ENCODE results near the gene ELK1. TPM values are rescaled to one million over a fixed set of nuclear protein-coding genes. Genes with fewer than 3 reads are reported as not detected.
"Not testable (repeated sequence)": the region's sequence is repeated elsewhere in the genome, so short reads cannot be mapped to it uniquely, and the experiment has no call there.

The ELK1 gene
- total RNA-seq, 2 experiments from 2014 or later = 53.5 to 54.5 TPM

DNA sequence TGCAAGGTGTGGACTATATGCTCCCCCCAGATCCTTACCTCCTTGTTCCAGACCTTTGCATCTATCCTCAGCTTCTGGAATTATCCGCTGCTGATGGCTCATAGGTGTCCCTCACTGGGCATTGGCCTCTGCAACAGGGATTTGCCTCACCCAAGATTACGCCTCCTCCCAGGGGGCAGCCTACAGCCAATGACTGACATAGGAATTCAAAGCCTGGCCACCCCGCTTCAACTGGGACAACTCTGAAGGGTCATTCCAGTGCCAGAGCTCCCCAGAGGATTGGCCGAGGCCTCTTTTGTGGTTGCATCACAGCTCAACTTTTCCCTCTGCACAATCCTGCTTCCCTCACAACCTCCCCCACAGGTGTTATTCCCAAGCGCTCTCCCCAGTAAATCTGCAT, 35.7 kb downstream of the ELK1 start:
- ATAC-seq (ENCODE audit: low read depth) (no peak), DNase-seq (no peak)
- H3K27me3 Mint-ChIP-seq = peaks cover 16% of the 10 kb centered on the region
- H3K4me1 Mint-ChIP-seq = no peaks in the 10 kb centered on the region
- POLR2A ChIA-PET = no interaction called here
- H3K36me3 Mint-ChIP-seq = no peaks in the 10 kb centered on the region
- H3K27ac Mint-ChIP-seq = no peak overlapping the region
- no peak overlapping the region for H3K4me3 Mint-ChIP-seq
- no peaks in the 10 kb centered on the region for H3K9me3 Mint-ChIP-seq

DNA sequence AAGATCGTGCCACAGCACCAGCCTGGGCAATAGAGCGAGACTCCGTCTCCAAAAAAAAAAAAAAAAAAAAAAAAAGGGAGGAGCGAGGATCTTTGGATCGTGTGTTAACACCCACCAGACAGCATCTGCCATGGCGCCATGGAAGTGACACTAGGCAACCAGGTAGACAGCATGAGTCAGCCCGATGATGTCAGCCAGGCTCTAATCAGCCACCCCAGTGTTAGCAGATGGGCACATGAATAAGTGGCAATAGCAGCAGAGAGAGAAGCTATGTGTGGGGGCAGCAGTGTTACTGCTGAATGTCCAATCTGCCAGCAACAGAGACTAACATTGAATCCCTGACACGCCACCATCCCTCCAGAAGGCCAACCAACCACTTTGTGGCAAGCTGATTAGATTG, 37.3 kb downstream of the ELK1 start:
- H3K36me3 Mint-ChIP-seq = no peaks in the 10 kb centered on the region
- POLR2A ChIA-PET = interaction anchor here (0.7 kb wide), 1 partner anchor 241 kb away, joined by 5 read pairs; no protein-coding TSS in a partner anchor
- no peaks in the 10 kb centered on the region for H3K9me3 Mint-ChIP-seq

DNA sequence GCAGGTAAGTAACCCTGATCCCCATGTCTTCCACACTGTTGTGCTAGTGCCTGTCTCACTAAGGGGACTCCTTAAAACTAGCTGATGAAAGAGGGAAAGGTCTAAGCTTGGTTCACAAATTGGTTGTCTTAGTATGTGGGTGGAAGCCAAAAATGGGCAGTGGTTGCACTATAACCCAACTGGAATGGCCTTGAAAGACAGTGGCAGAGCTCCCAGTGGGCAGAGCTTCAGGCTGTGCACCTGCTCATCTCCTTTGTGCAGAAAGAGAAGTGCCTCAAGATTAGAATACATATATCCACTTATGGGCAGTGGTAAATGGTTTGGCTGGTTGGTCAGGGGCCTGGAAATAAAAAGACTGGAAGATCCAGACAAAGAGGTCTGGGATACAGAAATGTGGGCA, 37.9 kb downstream of the ELK1 start:
- Mint-ChIP-seq H3K27ac (no peak overlapping the region), H3K9me3 (no peaks in the 10 kb centered on the region), H3K4me1 (peaks cover 4% of the 10 kb centered on the region), H3K36me3 (no peaks in the 10 kb centered on the region), H3K4me3 (no peak overlapping the region), H3K27me3 (peaks cover 3% of the 10 kb centered on the region)
- POLR2A ChIA-PET = no interaction called here
- no peak for ATAC-seq (ENCODE audit: low read depth)
- no peak for DNase-seq

More for the DNA sequence above, 37.3 kb downstream of the ELK1 start:
- Mint-ChIP-seq H3K27ac (no peak overlapping the region), H3K4me1 (peaks cover 3% of the 10 kb centered on the region), H3K27me3 (peaks cover 7% of the 10 kb centered on the region), H3K4me3 (no peak overlapping the region)
- no peak for ATAC-seq (ENCODE audit: low read depth)
- no peak for DNase-seq

DNA sequence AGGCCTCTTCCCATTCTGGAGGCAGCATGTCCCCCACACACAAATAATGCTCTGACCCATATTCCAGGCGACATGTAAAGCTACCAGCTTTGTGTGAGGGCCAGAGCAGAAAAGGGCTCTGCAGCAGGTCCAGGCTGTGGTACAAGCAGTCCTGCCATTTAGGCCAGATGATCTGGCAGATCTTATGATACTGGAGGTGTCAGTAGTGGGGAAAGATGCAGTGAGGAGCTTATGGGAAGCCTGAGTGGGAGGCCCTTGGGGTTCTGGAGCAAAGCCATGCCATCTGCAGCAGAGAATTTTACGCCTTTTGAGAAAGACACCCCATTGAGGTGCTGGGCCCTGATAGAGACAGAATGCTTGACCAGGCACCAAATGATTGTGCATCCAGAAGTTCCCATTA, 38.4 kb downstream of the ELK1 start:
- no peaks in the 10 kb centered on the region for H3K9me3 Mint-ChIP-seq
- DNase-seq = no peak
- ATAC-seq (ENCODE audit: low read depth) = no peak
- H3K27ac Mint-ChIP-seq = no peak overlapping the region
- no peak overlapping the region for H3K4me3 Mint-ChIP-seq
- peaks cover 3% of the 10 kb centered on the region for H3K27me3 Mint-ChIP-seq
- POLR2A ChIA-PET = no interaction called here
- no peaks in the 10 kb centered on the region for H3K36me3 Mint-ChIP-seq
- H3K4me1 Mint-ChIP-seq = peaks cover 4% of the 10 kb centered on the region

DNA sequence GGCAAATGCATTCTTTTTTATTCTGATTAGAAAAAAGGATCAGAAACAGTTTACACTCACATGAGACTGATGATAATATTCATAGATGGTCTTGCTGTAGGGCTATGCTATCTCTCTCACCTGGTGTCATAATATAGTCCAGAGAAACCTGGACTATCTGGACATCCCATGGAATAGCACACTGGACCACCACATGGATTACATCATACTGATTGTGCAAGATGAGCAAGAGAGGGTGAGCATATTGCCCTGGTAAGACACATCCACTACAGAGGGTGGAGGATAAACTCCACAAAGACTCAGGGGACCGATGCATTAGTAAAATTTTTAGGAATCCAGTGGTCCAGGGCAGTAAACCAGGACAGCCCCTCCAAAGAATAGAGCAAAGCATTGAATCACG, 38.9 kb downstream of the ELK1 start:
- Mint-ChIP-seq H3K36me3 (no peaks in the 10 kb centered on the region), H3K9me3 (no peaks in the 10 kb centered on the region), H3K4me1 (peaks cover 4% of the 10 kb centered on the region), H3K4me3 (no peak overlapping the region), H3K27ac (no peak overlapping the region), H3K27me3 (peaks cover 2% of the 10 kb centered on the region)
- ATAC-seq (ENCODE audit: low read depth) = no peak
- POLR2A ChIA-PET = no interaction called here
- no peak for DNase-seq

DNA sequence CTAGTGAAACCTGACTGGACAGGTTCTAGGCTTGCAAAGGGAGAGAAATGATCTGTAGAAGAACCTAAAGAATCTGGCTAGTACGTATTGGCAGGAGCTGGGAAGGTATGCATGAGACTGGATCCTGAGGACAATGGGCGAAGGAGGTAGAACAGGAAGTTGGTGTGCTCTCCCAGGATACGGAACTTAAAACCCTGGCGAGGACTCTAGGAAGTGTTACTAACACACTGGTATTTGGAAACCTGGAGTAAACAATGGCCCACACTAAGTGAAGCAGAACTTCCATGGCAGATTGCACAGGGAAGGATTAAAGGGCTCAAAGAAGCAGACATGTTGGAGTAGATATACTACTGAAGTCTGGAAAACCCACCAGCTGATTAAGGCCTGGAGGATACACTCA, 39.9 kb downstream of the ELK1 start:
- Mint-ChIP-seq H3K36me3 (no peaks in the 10 kb centered on the region), H3K9me3 (no peaks in the 10 kb centered on the region), H3K27ac (no peak overlapping the region), H3K4me1 (peaks cover 4% of the 10 kb centered on the region), H3K4me3 (no peak overlapping the region), H3K27me3 (peaks cover 2% of the 10 kb centered on the region)
- DNase-seq (no peak), ATAC-seq (ENCODE audit: low read depth) (no peak)
- POLR2A ChIA-PET = no interaction called here

DNA sequence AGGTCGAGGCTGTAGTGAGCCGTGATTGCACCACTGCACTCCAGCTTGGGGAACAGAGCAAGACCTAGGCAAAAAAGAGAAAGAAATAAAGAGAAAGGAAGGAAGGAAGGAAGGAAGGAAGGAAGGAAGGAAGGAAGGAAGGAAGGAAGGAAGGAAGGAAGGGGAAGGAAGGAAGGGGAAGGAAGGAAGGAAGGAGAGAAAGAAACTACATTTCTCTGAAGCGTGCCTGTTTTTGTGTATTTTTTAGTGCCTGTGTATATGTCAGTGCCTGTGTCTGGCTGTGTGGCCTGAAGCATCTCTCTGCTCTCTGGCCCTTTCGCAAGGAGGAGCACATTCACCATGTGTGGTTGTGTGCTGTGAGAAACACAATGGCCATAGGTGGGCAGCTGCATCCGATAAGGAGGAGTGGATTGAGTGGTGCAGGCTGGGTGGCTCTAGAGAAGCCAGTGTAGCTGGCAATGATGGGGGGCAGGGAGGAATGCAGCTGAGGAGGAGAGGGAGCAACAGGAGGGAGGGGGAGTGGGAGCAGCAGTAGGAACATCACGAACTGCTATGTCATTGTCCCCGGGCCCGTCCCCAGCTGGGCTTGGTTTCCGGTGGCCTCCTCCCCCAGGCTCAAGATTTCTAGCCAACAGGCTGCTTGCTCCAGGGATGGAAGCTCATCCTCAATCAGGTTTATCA, 42.1 kb downstream of the ELK1 start:
- POLR2A ChIA-PET = interaction anchor here (0.6 kb wide), 1 partner anchor 46 kb away, joined by 3 read pairs; no protein-coding TSS in a partner anchor
- Mint-ChIP-seq H3K9me3 (no peaks in the 10 kb centered on the region), H3K4me1 (peaks cover 4% of the 10 kb centered on the region), H3K36me3 (no peaks in the 10 kb centered on the region), H3K27ac (no peak overlapping the region), H3K27me3 (no peaks in the 10 kb centered on the region), H3K4me3 (no peak overlapping the region)
- no peak for DNase-seq
- no peak for ATAC-seq (ENCODE audit: low read depth)

DNA sequence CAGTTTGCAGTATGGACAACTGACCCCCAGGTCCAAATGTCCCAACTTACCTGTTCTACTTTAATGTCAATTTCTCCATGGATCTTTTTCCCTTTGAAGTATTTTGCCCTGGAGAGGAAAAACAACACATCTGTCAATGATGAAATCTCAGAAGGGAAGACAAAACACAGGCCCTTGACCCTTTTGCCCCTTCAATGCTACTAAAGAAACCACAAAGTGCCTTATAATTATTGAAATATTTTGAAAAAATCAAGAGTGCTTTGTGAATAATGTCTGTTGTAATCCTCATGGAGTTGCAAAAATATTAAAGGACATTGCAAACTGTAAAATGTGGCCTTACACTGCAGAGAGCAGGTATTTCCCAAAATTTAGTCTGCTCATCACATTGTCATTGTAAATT, 43.3 kb downstream of the ELK1 start:
- POLR2A ChIA-PET = no interaction called here
- Mint-ChIP-seq H3K27me3 (no peaks in the 10 kb centered on the region), H3K4me3 (no peak overlapping the region), H3K36me3 (no peaks in the 10 kb centered on the region), H3K9me3 (no peaks in the 10 kb centered on the region), H3K27ac (no peak overlapping the region), H3K4me1 (peaks cover 4% of the 10 kb centered on the region)
- DNase-seq (no peak), ATAC-seq (ENCODE audit: low read depth) (no peak)

DNA sequence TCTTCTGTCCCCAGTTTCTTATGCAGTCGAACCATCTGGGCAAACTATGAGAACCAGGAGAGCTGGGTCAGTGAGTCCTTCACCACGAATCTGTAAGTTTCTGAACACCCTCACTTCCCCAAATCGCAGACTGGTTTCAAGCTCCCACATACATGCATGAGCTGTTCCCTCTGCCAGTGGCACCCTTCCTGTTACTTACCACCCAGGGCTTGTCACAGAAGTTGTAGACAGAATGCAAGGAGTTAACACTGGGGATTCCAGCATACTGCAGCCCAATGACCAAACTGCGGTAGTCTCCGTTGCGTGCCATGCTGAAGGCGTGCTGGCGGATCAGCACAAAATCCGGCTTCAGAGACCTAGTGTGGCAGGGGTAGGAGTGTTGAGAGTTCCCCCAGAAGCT, 45.3 kb downstream of the ELK1 start:
- DNase-seq (no peak), ATAC-seq (ENCODE audit: low read depth) (no peak)
- Mint-ChIP-seq H3K36me3 (no peaks in the 10 kb centered on the region), H3K27ac (no peak overlapping the region), H3K9me3 (no peaks in the 10 kb centered on the region), H3K4me3 (no peak overlapping the region), H3K27me3 (no peaks in the 10 kb centered on the region), H3K4me1 (peaks cover 4% of the 10 kb centered on the region)
- POLR2A ChIA-PET = no interaction called here

DNA sequence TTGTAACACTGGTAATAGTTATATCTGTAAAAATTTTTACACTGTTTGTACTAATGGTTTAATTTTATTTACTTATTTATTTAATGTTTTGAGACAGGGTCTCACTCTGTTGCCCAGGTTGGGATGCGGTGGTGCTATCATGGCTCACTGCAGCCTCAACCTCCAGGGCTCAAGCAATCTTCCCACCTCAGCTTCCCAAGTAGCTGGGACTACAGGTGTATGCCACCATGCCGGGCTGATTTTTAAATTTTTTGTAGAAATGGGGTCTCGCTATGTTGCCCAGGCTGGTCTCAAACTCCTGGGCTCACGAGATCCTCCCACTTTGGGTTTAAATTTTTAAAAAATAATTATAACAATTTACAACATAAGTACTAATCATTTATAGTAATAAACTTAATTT, 47.2 kb downstream of the ELK1 start:
- H3K9me3 Mint-ChIP-seq; H3K36me3 Mint-ChIP-seq; H3K4me1 Mint-ChIP-seq; ATAC-seq (ENCODE audit: low read depth); H3K27me3 Mint-ChIP-seq; DNase-seq; POLR2A ChIA-PET; H3K27ac Mint-ChIP-seq; H3K4me3 Mint-ChIP-seq: not testable (repeated sequence)

DNA sequence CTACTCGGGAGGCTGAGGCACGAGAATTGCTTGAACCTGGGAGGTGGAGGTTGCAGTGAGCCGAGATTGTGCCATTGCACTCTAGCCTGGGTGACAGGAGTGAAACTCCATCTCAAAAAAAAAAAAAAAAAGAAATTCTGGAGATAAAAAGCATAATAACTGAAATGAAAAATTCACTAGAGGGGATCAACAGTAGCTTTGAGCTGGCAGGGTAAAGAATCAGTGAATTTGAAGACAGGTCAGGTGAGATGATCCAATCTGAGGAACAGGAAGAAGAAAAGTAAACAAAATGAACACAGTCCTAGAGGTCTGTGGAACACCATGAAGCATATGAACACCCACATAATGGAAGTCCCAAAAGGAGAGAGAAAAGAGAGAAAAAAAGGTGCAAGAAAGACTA, 53.1 kb downstream of the ELK1 start:
- Mint-ChIP-seq H3K4me1 (peaks cover 7% of the 10 kb centered on the region), H3K27ac (no peak overlapping the region), H3K4me3 (no peak overlapping the region), H3K27me3 (peaks cover 2% of the 10 kb centered on the region), H3K9me3 (peaks cover 5% of the 10 kb centered on the region), H3K36me3 (peaks cover 9% of the 10 kb centered on the region)
- DNase-seq (no peak), ATAC-seq (ENCODE audit: low read depth) (no peak)
- POLR2A ChIA-PET = interaction anchor here (0.6 kb wide), 1 partner anchor 873 kb away, joined by 3 read pairs; no protein-coding TSS in a partner anchor

DNA sequence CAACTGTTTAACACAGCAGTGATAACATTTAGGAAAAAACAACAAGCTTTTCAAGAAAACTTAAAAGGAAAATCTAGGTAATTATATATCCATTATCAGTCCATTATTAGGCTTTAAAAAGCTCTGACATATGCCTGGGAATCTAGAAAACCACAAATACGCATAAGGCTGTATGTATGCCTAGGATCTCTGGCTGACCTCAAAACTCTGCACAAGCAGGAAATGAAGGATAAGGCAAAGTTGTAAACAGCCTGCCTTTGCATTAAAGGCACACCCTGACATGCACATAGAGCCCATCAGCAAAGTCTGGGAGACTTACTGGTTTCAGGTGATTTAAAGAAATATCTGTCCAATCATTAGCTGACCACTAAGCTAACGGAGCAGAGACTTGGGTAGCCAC, 54.1 kb downstream of the ELK1 start:
- POLR2A ChIA-PET = interaction anchor here (0.6 to 1.4 kb wide), 2 partner anchors 40 to 363 kb away, joined by 3 read pairs; partner anchors contain the start of gene USP11
- Mint-ChIP-seq H3K4me3 (no peak overlapping the region), H3K9me3 (peaks cover 5% of the 10 kb centered on the region), H3K27ac (peak overlapping the region; percentile 58), H3K27me3 (peaks cover 2% of the 10 kb centered on the region), H3K36me3 (peaks cover 9% of the 10 kb centered on the region), H3K4me1 (peaks cover 7% of the 10 kb centered on the region)
- ATAC-seq (ENCODE audit: low read depth) (no peak), DNase-seq (no peak)

DNA sequence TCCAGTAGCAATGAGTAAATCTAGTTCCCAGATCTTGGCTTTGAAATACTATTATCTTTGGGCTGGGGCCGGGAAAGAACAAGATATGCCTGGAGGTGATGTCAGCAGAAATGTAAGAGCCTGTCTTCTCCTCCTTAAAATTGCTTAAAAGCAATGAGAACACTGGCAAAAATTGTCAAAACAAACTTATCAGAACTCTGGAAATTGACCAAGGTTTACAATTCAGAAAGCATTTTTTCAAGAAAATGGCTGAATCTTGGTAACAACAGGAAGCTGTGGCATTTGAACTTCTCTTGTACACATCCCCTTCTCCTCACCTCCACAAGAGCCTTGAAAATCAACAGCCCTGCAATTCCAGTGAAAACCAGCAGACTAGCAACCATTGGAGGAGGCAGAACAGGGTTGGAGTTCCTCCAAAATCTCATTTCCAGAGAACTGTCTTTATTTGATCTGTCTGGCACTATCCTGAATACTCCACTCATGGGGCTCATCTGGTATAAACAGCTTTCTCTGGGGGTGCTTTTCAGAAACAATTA, 54.6 kb downstream of the ELK1 start:
- ATAC-seq (ENCODE audit: low read depth) (no peak), DNase-seq (no peak)
- peaks cover 2% of the 10 kb centered on the region for H3K27me3 Mint-ChIP-seq
- peaks cover 7% of the 10 kb centered on the region for H3K4me1 Mint-ChIP-seq
- H3K4me3 Mint-ChIP-seq = no peak overlapping the region
- peak overlapping the region; percentile 58 for H3K27ac Mint-ChIP-seq
- H3K36me3 Mint-ChIP-seq = peaks cover 9% of the 10 kb centered on the region
- POLR2A ChIA-PET = interaction anchor here (0.6 to 1.4 kb wide), 2 partner anchors 40 to 363 kb away, joined by 3 read pairs; partner anchors contain the start of gene USP11
- peaks cover 5% of the 10 kb centered on the region for H3K9me3 Mint-ChIP-seq

DNA sequence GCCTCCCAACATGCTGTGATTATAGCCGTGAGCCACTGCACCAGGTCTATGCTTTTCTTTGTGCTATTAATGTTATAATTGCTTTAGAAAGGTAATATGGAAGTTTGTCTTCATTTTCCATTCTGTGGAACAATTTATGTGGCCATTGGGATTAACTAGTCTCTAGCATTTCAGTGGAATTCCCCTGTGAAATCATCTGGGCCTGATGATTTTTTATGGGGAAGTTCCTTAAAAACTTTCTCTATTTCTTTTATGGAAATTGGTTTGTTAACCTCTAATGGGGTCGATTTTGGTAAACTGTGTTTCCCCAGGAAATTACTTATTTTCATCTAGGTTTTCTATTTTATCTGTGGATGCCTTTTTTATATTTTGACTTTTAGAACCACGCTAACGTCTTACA, 56.8 kb downstream of the ELK1 start:
- peaks cover 5% of the 10 kb centered on the region for H3K9me3 Mint-ChIP-seq
- peaks cover 7% of the 10 kb centered on the region for H3K4me1 Mint-ChIP-seq
- H3K4me3 Mint-ChIP-seq = no peak overlapping the region
- no peak overlapping the region for H3K27ac Mint-ChIP-seq
- POLR2A ChIA-PET = no interaction called here
- peaks cover 2% of the 10 kb centered on the region for H3K27me3 Mint-ChIP-seq
- no peak for ATAC-seq (ENCODE audit: low read depth)
- H3K36me3 Mint-ChIP-seq = peaks cover 9% of the 10 kb centered on the region
- no peak for DNase-seq
